Common myeloid progenitor, CD34-positive (primary cell): ENCODE results near the gene KREMEN2.
A peak's percentile ranks its signal among the peaks of the same experiment; 100 is the strongest.

Source experiments
- CTCF ChIA-PET: fragments of 350-600 bp; sonication (Branson Sonifier 250); formaldehyde crosslinking; loops from one replicate; lab custom pipeline; 2021; ENCODE audit warnings: antibody characterized with exemption; lab: Charles Lee
- POLR2A ChIA-PET: fragments of 350-600 bp; sonication (Branson Sonifier 250); formaldehyde crosslinking; loops from one replicate; lab custom pipeline; 2021; ENCODE audit warnings: antibody characterized with exemption; lab: Charles Lee
- DNase-seq, 3 donors: peaks; one replicate each; pipeline versions ENCODE4 v3.0.0 to v3.0.0-alpha.2; 2013
- H3K27ac ChIP-seq, 2 experiments: 1 replicate in 1 of 2; 2 replicates in 1 of 2; pipeline ENCODE4 v1.7.0; 2013; ENCODE audit warnings: inconsistent platforms in 2 of 2, low read length in 2 of 2, mild to moderate bottlenecking in 2 of 2, low read depth in 1 of 2, moderate library complexity in 1 of 2; ENCODE audit not compliant: severe bottlenecking in 2 of 2, insufficient read depth in 1 of 2, poor library complexity in 1 of 2
- H3K27me3 ChIP-seq, 5 experiments: replicated peaks in 2 of 5; 1 replicate in 3 of 5; 2 replicates in 2 of 5; pipeline versions ENCODE4 v1.6.1 to v1.7.0; 2013; ENCODE audit warnings: low read length in 4 of 5, mild to moderate bottlenecking in 2 of 5, moderate library complexity in 2 of 5, inconsistent platforms in 1 of 5; ENCODE audit not compliant: insufficient read depth in 5 of 5, control insufficient read depth in 4 of 5
- H3K36me3 ChIP-seq, 4 experiments: 1 replicate in 2 of 4; 2 replicates in 2 of 4; pipeline versions ENCODE4 v1.6.1 to v1.7.0; 2013; ENCODE audit warnings: low read length in 3 of 4, control low read depth in 1 of 4, mild to moderate bottlenecking in 1 of 4; ENCODE audit not compliant: control insufficient read depth in 4 of 4, insufficient read depth in 4 of 4
- H3K4me1 ChIP-seq, 4 experiments: 1 replicate in 3 of 4; 2 replicates in 1 of 4; pipeline versions ENCODE4 v1.6.1 to v1.7.1; 2013; ENCODE audit warnings: low read length in 3 of 4, mild to moderate bottlenecking in 3 of 4, control low read depth in 1 of 4, inconsistent platforms in 1 of 4, moderate library complexity in 1 of 4; ENCODE audit not compliant: control insufficient read depth in 4 of 4, insufficient read depth in 4 of 4; ENCODE audit errors: control extremely low read depth in 1 of 4
- H3K4me3 ChIP-seq, 7 experiments: 1 replicate in 4 of 7; 2 replicates in 3 of 7; pipeline versions ENCODE4 v1.5.1 to v1.7.0; 2013; ENCODE audit warnings: mild to moderate bottlenecking in 7 of 7, low read length in 6 of 7, moderate library complexity in 6 of 7, inconsistent platforms in 2 of 7, low read depth in 2 of 7, control low read depth in 1 of 7; ENCODE audit not compliant: insufficient read depth in 4 of 7, control insufficient read depth in 1 of 7; ENCODE audit errors: extremely low read depth in 1 of 7
- H3K9me3 ChIP-seq, 5 experiments: 1 replicate in 4 of 5; 2 replicates in 1 of 5; pipeline versions ENCODE4 v1.6.1 to v1.7.1; 2013; ENCODE audit warnings: low read length in 4 of 5, mild to moderate bottlenecking in 2 of 5, inconsistent platforms in 1 of 5, low read depth in 1 of 5, moderate library complexity in 1 of 5; ENCODE audit not compliant: control insufficient read depth in 4 of 5, insufficient read depth in 2 of 5; ENCODE audit errors: control extremely low read depth in 1 of 5
- WGBS: methylation state at CpG from one replicate; pipeline ENCODE4 v1.1.5; 2013; ENCODE audit not compliant: insufficient coverage; 5-methylcytosine and 5-hydroxymethylcytosine counted together

The KREMEN2 gene

GRCh38 chr16:2963074-2963722 is 877 bp upstream of the KREMEN2 start:
- Histone ChIP-seq H3K27ac (no peak overlapping the region), H3K4me1 (peaks cover 0 to 52% (median 38%) of the 10 kb centered on the region in 4 experiments), H3K9me3 (no peaks in the 10 kb centered on the region), H3K4me3 (peak overlapping the region in 4 of 7 experiments; percentile 42 to 66 (median 58)), H3K36me3 (no peaks in the 10 kb centered on the region), H3K27me3 (peaks cover 0 to 65% (median 30%) of the 10 kb centered on the region in 5 experiments)
- 2% methylated on average over 22 of the region's 40 CpGs for WGBS
- DNase-seq = peak in 2 of 3 donors; percentile 47 to 52
- CTCF ChIA-PET = interaction anchor here (1.1 to 2.8 kb wide), 3 partner anchors 10 to 36 kb away, joined by 4 to 13 read pairs (median 8); no protein-coding TSS in a partner anchor
- POLR2A ChIA-PET = no interaction called here

DNA sequence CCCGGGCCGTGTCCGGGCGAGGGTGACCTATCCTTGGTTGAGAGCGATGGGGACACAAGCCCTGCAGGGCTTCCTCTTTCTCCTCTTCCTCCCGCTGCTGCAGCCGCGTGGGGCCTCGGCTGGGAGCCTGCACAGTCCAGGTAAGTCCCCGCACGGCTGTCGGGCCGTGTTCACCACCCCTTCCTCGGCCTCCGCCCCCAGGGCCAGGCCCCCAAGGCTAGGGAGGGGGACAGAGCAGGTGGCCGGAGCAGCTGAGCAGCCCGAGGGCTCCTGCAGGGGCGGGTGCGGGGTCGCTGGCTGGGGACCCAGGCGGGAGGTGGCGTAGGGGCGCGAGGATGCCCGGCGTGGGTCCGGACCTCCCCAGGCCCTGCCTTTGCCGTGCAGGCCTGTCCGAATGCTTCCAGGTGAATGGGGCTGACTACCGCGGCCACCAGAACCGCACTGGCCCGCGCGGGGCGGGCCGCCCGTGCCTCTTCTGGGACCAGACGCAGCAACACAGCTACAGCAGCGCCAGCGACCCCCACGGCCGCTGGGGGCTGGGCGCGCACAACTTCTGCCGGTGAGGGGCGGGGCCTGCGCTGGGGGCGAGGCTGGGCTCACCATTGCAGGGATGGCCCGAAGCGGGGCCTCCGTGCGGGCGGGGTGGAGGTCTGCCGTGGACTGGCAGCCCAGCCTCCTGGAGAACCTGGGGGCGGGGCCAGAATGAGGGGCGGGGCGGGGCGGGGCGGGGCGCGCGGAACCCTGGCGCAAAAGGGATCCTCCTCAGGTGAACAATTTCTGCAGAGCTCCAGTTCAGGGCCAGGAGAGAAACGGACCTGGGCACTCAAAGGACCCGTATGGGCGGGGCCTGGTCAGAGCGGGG is 631 bp downstream of the KREMEN2 start:
- ChIA-PET POLR2A (no interaction called here), CTCF (interaction anchor here (0.8 to 1.4 kb wide), 4 partner anchors 10 to 20 kb away, joined by 3 to 6 read pairs (median 4); no protein-coding TSS in a partner anchor)
- Histone ChIP-seq H3K36me3 (no peaks in the 10 kb centered on the region), H3K4me3 (peak overlapping the region in 6 of 7 experiments; percentile 42 to 66 (median 54)), H3K9me3 (no peaks in the 10 kb centered on the region), H3K27ac (no peak overlapping the region), H3K4me1 (peaks cover 0 to 64% (median 48%) of the 10 kb centered on the region in 4 experiments), H3K27me3 (peaks cover 0 to 71% (median 31%) of the 10 kb centered on the region in 5 experiments)
- peak in 2 of 3 donors; percentile 63 to 68 for DNase-seq
- WGBS = under 1% methylated on average over 61 of the region's 68 CpGs

DNA sequence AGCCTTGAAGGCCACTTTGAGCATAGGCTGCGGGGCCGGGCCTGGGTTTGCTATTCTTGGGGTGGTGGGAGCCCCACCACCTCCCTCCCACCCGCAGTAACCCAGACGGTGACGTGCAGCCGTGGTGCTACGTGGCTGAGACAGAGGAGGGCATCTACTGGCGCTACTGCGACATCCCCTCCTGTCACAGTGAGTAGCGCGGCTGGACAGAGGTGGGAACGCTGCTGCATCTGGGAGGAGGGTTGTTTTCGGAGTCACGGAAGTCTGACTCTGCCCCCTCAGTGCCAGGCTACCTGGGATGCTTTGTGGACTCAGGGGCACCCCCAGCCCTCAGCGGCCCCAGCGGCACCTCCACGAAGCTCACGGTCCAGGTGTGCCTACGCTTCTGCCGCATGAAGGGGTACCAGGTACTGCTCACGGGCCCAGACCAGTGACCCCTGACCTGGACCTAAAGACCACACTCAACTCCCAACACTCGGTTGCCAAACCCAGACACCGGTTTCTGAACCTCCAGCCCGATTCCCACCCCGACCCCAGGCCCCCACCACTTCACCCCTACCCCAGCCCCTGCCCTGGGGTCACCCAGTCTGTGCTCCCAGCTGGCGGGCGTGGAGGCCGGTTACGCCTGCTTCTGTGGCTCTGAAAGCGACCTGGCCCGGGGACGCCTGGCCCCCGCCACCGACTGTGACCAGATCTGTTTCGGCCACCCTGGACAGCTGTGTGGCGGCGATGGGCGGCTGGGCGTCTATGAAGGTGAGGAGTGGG is 2.1 kb downstream of the KREMEN2 start:
- peaks cover 0 to 8% (median under 1%) of the 10 kb centered on the region in 4 experiments for H3K36me3 ChIP-seq
- WGBS = 69% methylated on average over 25 of the region's 39 CpGs
- ChIA-PET POLR2A (interaction anchor here (0.5 kb wide), 1 partner anchor 745 kb away, joined by 4 read pairs; no protein-coding TSS in a partner anchor), CTCF (interaction anchor here (0.7 to 2.0 kb wide), 8 partner anchors 10 to 55 kb away, joined by 3 to 10 read pairs (median 6); partner anchors contain the start of genes FLYWCH1 and PKMYT1)
- peaks cover 0 to 76% (median 62%) of the 10 kb centered on the region in 4 experiments for H3K4me1 ChIP-seq
- peak overlapping the region in 3 of 7 experiments; percentile 13 to 43 (median 42) for H3K4me3 ChIP-seq
- no peaks in the 10 kb centered on the region for H3K9me3 ChIP-seq
- H3K27me3 ChIP-seq = peaks cover 0 to 71% (median 31%) of the 10 kb centered on the region in 5 experiments
- H3K27ac ChIP-seq = no peak overlapping the region
- DNase-seq = no peak

- Histone ChIP-seq H3K36me3 (peaks cover 0 to 14% (median 3%) of the 10 kb centered on the region in 4 experiments), H3K4me1 (peaks cover 0 to 72% (median 63%) of the 10 kb centered on the region in 4 experiments), H3K4me3 (peak overlapping the region in 5 of 7 experiments; percentile 13 to 52 (median 42)), H3K27ac (no peak overlapping the region), H3K27me3 (peaks cover 0 to 69% (median 31%) of the 10 kb centered on the region in 5 experiments), H3K9me3 (no peaks in the 10 kb centered on the region)
- ChIA-PET POLR2A (interaction anchor here (0.5 kb wide), 1 partner anchor 745 kb away, joined by 4 read pairs; no protein-coding TSS in a partner anchor), CTCF (interaction anchor here (1.2 to 2.0 kb wide), 6 partner anchors 9 to 55 kb away, joined by 3 to 10 read pairs (median 5); partner anchors contain the start of genes FLYWCH1 and PKMYT1)
- DNase-seq = no peak
- 2% methylated on average over 41 of the region's 46 CpGs for WGBS
These were observed 2.7 kb downstream of the KREMEN2 start for GRCh38 chr16:2966808-2967191.

- POLR2A ChIA-PET = no interaction called here
- Histone ChIP-seq H3K4me3 (peak overlapping the region in 2 of 7 experiments; percentile 43 to 52), H3K9me3 (no peaks in the 10 kb centered on the region), H3K27me3 (peaks cover 0 to 65% (median 30%) of the 10 kb centered on the region in 5 experiments), H3K36me3 (peaks cover 0 to 18% (median 5%) of the 10 kb centered on the region in 4 experiments), H3K27ac (no peak overlapping the region), H3K4me1 (peaks cover 0 to 72% (median 63%) of the 10 kb centered on the region in 4 experiments)
- CTCF ChIA-PET = interaction anchor here (1.2 to 2.0 kb wide), 6 partner anchors 9 to 56 kb away, joined by 3 to 10 read pairs (median 5); partner anchors contain the start of genes FLYWCH1 and PKMYT1
- peak in 2 of 3 donors; percentile 33 to 50 for DNase-seq
- WGBS = 10% methylated on average over 42 of the region's 51 CpGs
These were observed 3.1 kb downstream of the KREMEN2 start for GRCh38 chr16:2967211-2967631.

- peaks cover 0 to 59% (median 26%) of the 10 kb centered on the region in 5 experiments for H3K27me3 ChIP-seq
- peaks cover 0 to 23% (median 9%) of the 10 kb centered on the region in 4 experiments for H3K36me3 ChIP-seq
- CTCF ChIA-PET = interaction anchor here (1.2 to 2.0 kb wide), 6 partner anchors 8 to 56 kb away, joined by 3 to 10 read pairs (median 5); partner anchors contain the start of genes FLYWCH1 and PKMYT1
- no peak overlapping the region for H3K4me3 ChIP-seq
- no peak for DNase-seq
- peaks cover 0 to 71% (median 61%) of the 10 kb centered on the region in 4 experiments for H3K4me1 ChIP-seq
- no peak overlapping the region for H3K27ac ChIP-seq
- H3K9me3 ChIP-seq = no peaks in the 10 kb centered on the region
- WGBS = 61% methylated on average over 28 of the region's 33 CpGs
- POLR2A ChIA-PET = no interaction called here
These were observed 3.7 kb downstream of the KREMEN2 start for GRCh38 chr16:2967721-2968161.
